DMS153 treated with DMSO at 0.1 percent for 48 hours (cell line): ENCODE data around the gene BTBD10.
"Not testable (repeated sequence)": the region's sequence is repeated elsewhere in the genome, so short reads cannot be mapped to it uniquely, and the experiment has no call there.

Experiments
- DNase-seq: peaks from one replicate; lab custom pipeline; 2025; ENCODE audit not compliant: unreplicated experiment; lab: John Stamatoyannopoulos, UW

The BTBD10 gene

GRCh38 chr11:13445588-13445987 is 17.4 kb downstream of the BTBD10 start:
- DNase-seq: no peak

- no peak for DNase-seq
Observed at GRCh38 chr11:13440100-13440855, 22.7 kb downstream of the BTBD10 start.

DNA sequence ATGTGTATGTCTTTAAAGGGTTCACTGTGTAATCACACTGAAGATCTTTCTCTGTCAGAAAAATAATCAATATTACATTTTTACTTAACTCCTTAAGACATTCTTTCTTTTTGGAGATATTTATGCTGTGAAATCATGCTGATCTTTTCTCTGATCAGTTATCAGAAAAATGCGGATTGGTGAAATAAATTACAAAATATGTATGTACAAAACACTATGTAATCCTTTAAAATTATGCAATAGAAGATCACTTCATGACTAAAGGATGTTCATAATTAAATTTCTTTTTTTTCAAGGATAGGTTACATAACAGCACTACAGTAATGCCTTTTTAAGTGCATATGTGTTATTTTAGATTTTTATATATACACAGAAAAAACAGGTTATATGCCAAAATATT is 24.7 kb downstream of the BTBD10 start:
- DNase-seq: no peak

GRCh38 chr11:13436836-13437235 is 26.2 kb downstream of the BTBD10 start:
- not testable (repeated sequence) for DNase-seq

- no peak for DNase-seq
Observed at GRCh38 chr11:13434247-13435205, 28.5 kb downstream of the BTBD10 start.

DNA sequence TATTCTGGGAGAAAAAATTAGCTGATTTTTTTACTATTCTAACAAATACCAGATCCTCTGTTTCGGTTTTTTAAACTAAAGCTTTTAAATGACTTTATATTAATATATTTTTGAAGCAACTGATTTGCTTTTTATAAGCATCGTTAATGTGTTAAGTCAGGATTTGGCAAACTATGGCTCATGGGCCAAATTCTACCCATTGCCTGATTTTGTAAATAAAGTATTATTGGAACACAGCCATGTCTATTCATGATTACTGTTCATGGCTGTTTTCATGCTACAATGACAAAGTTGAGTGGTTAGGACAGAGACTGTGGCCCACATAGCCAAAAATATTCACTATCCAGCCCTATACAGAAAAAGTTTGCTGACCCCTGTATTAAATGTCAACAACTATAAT is 29.6 kb downstream of the BTBD10 start:
- DNase-seq: no peak

DNA sequence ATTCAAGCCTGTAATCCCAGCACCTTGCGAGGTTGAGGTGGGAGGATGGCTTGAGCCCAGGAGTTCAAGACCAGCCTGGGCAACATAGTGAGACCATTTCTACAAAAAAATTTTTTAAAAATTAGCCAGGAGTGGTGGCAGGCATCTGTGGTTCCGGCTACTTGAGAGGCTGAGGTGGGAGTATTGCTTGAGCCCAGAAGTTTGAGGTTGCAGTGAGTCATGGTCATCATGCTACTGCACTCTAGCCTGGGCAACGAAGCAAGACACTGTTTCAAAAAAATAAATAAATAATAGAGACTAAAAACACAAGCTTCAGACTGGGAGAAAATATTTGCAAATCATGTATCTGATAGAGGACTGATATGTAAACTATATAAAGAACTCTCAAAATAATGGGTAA is 33.2 kb downstream of the BTBD10 start:
- no peak for DNase-seq

DNA sequence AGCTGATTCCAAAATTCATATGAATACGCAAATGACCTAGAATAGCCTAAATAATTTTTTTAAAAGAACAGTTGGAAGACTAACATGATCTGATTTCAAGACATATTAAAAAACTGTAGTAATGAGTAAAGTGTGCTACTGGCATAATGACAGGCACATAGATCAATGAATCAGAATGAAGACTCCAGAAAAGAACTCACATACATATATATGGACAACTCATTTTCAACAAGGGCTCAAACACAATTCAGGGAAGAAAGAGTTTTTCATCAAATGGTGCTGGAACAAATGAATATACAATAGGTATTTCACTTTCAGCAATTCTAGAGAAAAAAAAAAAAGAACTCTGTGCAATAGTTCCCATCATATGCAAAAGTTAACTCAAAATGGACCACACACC is 33.7 kb downstream of the BTBD10 start:
- no peak for DNase-seq

DNA sequence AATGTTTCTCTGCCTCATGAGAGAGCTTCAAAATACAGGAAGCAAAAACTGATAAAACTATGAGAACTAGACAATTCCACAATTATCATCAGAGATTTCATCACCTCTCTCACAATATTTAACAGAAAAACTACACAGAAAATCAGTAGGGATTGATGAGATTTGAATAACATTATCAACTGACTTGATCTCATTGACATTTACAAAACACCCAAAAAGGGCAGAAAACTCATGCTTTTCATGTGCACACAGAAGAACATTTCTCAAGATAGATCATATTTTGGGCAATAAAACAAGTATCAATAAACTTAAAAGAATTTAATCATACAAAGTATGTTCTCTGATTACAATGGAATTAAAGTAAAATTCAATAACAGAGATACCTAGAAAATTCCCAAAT is 35.6 kb downstream of the BTBD10 start:
- DNase-seq: no peak

DNA sequence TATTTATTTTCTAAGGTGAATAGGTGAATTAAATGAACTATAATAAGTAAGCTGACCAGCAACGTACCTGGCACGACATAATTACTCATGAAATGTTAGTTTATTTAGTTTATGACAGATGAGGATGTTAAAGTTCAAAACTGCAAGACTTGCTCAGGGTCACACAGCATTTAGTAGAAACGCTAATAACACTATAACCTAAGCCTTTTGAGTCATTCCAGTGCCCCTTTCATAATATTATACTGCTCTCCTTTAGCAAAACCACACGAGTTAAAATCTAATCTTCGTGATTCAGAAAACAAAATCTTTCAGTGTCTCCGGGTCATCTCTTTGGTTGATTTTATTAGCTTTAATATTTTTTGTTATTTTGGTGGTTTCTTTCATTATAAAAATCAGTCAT is 39.6 kb downstream of the BTBD10 start:
- DNase-seq: no peak

DNA sequence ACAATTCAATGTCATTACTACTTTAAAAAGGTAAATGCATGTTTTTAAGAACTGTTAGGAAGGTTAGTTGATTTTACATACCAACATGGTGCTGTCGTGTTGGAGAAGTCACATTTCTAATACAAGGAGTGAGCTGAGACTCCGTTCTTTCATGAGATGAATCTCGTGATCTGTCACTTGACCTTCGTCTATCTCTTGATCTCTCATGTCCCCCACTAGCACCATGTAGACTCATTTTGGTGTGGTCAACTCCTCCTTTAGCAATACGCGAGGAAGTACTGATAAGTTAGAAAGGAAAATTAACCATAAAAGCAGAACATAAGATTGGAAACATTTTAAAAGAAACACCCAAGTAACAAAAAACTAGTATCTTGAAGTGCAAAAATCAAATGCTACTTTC is 41.5 kb downstream of the BTBD10 start:
- no peak for DNase-seq

DNA sequence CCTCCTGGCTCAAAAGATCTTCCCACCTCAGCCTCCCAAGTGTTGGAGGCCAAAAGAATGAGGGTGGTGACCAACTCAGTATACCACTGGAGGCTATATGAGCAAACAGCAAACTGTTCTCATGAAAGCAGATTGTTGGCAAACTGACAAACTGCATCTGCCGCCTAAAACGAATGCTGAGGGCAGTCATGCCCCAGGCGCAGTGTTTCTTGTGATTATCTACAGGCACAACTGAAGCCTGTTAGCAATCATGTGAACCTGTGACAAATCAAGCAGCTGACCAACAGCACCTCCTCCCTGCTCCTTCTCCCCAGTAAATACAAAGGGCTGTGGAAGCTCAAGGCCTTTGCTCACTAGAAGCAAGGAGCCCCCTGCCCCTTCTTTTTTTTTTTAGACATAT is 47.8 kb downstream of the BTBD10 start:
- DNase-seq: no peak

- no peak for DNase-seq
Observed at GRCh38 chr11:13405220-13405619, 57.8 kb downstream of the BTBD10 start.

- DNase-seq: not testable (repeated sequence)
Observed at GRCh38 chr11:13398335-13398734, 64.7 kb downstream of the BTBD10 start.

GRCh38 chr11:13391217-13391616 is 71.8 kb downstream of the BTBD10 start:
- no peak for DNase-seq

DNA sequence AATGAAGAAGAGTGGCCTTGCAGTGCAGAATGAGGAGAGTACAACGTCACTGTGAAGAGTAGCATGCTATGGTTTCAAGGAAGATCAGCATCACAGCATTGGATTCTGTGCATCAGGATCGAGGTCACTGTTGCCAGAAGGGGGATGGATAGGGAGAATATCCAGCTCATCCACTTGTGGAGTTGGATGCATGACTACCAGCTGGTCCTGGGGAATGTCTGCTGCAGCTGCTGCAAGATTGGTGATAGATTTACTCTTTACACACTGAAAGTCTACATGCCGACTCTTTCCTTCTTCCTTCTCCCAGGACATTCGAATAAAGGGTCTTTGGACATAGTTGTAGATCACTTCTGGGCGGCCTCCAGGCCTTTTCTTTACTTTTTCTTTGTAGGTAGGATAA is 74.3 kb downstream of the BTBD10 start:
- DNase-seq: no peak

DNA sequence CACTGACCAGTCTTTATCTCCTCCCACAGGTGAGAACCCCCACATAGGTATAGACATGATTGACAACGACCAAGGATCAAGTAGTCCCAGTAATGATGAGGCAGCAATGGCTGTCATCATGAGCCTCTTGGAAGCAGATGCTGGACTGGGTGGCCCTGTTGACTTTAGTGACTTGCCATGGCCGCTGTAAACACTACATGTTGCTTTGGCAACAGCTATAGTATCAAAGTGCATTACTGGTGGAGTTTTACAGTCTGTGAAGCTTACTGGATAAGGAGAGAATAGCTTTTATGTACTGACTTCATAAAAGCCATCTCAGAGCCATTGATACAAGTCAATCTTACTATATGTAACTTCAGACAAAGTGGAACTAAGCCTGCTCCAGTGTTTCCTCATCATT is 76.5 kb downstream of the BTBD10 start:
- DNase-seq: peak; percentile 65

DNA sequence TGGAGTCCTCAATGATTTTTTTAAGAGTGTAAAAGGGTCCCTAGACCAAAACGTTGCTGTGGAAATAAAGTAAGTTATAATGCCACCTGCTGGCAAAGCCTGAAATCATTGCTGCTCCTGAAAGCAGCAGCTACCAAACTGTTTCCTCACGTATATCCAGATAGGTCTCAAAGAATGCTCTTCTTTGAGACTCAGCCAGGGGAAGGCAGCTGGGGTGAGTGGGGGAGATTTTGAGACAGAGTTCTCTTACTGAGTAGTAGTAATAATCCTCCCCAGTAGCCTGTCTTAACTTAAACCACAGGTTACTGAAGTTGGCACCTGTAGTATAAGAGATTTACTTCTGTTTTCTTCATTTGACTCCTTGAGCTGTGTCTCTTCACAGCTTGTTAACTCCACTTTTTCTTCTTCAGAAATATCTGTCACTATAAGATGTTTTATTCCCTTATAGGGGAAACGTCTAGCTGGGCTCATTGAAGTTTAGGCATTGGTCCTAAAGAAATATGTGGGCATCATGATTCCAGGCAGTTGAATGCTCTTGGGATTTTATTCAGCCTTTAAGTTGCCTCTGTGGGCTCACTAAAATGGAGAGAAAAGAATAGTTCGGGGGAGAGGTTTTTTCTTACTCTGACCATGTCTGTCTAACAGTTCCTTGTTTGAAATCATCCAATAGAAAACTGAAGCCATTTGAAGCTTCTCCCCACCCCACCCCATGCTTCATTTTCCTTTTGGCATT is 77.9 kb downstream of the BTBD10 start:
- DNase-seq: peak; percentile 6

GRCh38 chr11:13382751-13383150 is 80.3 kb downstream of the BTBD10 start:
- no peak for DNase-seq

DNA sequence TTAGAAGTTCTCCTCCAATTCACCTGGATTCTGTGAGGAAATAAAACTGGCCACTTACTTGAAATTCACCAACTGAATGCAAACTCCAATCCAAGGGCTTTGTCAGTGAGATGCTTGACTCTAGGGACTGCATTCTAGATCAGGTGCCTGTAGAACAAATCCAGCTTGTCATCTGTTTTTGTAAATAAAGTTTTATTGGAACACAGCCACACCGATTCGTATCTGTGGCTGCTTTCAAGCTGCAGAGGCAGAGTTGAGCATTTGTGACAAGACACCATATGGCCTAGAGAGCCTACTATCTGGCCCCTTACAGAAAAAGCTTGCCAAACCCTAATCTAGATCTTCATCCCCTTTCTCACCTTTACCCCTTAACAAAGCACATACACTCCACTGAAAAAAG is 82.3 kb downstream of the BTBD10 start:
- DNase-seq: no peak

- no peak for DNase-seq
Observed at GRCh38 chr11:13378316-13378715, 84.7 kb downstream of the BTBD10 start.

- no peak for DNase-seq
Observed at GRCh38 chr11:13376838-13377237, 86.2 kb downstream of the BTBD10 start.
